Osteocyte (in vitro differentiated cells): ENCODE results near the gene GNB2. TPM values are rescaled to one million over a fixed set of nuclear protein-coding genes. Genes with fewer than 3 reads are reported as not detected.

Source experiments
- DNase-seq: peaks from one replicate; pipeline ENCODE4 v3.0.0; 2021; ENCODE audit warnings: mixed read lengths; ENCODE audit not compliant: unreplicated experiment; ENCODE audit errors: extremely low spot score
- H3K27ac Mint-ChIP-seq: one replicate; pipeline ENCODE4 v1.8.0; 2021; ENCODE audit warnings: mild to moderate bottlenecking, mixed read lengths; ENCODE audit not compliant: unreplicated experiment
- H3K27me3 Mint-ChIP-seq: one replicate; pipeline ENCODE4 v1.8.0; 2021; ENCODE audit warnings: mixed read lengths; ENCODE audit not compliant: unreplicated experiment
- H3K36me3 Mint-ChIP-seq: one replicate; pipeline ENCODE4 v1.8.0; 2021; ENCODE audit warnings: mixed read lengths; ENCODE audit not compliant: unreplicated experiment
- H3K4me1 Mint-ChIP-seq: one replicate; pipeline ENCODE4 v1.8.0; 2021; ENCODE audit warnings: mixed read lengths; ENCODE audit not compliant: unreplicated experiment
- H3K4me3 Mint-ChIP-seq: one replicate; pipeline ENCODE4 v1.8.0; 2021; ENCODE audit warnings: mild to moderate bottlenecking, moderate library complexity, mixed read lengths; ENCODE audit not compliant: unreplicated experiment
- H3K9me3 Mint-ChIP-seq: one replicate; pipeline ENCODE4 v1.8.0; 2021; ENCODE audit warnings: mixed read lengths; ENCODE audit not compliant: unreplicated experiment
- CTCF ChIP-seq: fragments of 200-600 bp; sonication (generic); IDR thresholded peaks from 2 replicates; pipeline ENCODE4 v1.5.0; 2021; ENCODE audit warnings: antibody characterized with exemption, mild to moderate bottlenecking, moderate library complexity
- total RNA-seq: library from RNA; stranded (reverse); gene quantifications from 2 replicates; pipeline ENCODE4 v1.2.1, GENCODE V29; 2021

Gene GNB2
- total RNA-seq, 1 donor from 2014 or later = 229 TPM

DNA sequence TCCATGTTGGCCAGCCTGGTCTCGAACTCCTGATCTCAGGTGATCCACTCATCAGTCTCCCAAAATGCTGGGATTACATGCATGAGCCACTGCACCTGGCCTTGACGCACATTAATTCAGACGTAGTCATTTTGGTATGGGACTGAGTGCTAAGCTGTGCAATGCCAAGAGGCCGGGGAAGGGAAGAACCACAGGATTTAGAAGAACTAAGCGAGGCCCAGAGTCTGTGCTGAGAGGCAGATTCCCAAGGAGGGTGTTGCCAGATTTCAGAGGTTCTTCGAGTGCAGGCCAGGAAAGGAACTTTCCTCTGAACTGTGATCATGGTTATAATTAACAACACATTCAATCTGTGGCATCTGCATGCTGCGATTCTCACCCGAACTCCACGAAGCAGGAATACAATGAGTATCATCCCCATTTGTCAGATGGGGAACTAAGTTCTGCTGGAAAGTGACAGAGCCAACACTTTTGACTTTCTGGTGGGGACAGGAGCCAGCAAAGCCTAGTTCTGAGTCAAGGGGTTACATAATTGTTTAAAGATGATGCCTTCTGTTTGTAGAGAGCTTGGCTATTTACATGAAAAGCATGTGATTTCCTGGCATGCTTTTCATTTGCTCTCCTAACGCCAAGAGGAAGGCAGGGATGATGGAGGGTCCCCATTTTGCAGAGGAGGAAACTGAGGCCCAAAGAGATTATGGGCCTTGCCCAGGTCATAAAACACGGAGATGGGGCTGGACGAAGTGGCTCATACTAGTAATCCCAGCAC, 53.6 kb downstream of the GNB2 start:
- Mint-ChIP-seq H3K4me1 (peaks cover 17% of the 10 kb centered on the region), H3K27ac (no peak overlapping the region), H3K4me3 (no peak overlapping the region), H3K27me3 (peaks cover 14% of the 10 kb centered on the region), H3K9me3 (no peaks in the 10 kb centered on the region), H3K36me3 (no peaks in the 10 kb centered on the region)
- DNase-seq = no peak
- TF ChIP-seq CTCF = no peak

- H3K27ac Mint-ChIP-seq = no peak overlapping the region
- no peaks in the 10 kb centered on the region for H3K9me3 Mint-ChIP-seq
- peaks cover 11% of the 10 kb centered on the region for H3K27me3 Mint-ChIP-seq
- H3K36me3 Mint-ChIP-seq = no peaks in the 10 kb centered on the region
- TF ChIP-seq CTCF = no peak
- no peak for DNase-seq
- H3K4me3 Mint-ChIP-seq = no peak overlapping the region
- H3K4me1 Mint-ChIP-seq = peaks cover 17% of the 10 kb centered on the region
These were observed 54.7 kb downstream of the GNB2 start for GRCh38 chr7:100728196-100728595.

Other genes starting within 250 kb of the GNB2 start
- 4.4 and 5.0 TPM in 2 replicates for gene ZCWPW1, start 245.0 kb upstream of the GNB2 start, total RNA-seq
- gene MEPCE, start 243.9 kb upstream of the GNB2 start, total RNA-seq = 50.0 and 50.1 TPM in 2 replicates
- gene PPP1R35, start 237.2 kb upstream of the GNB2 start, total RNA-seq = 22.8 and 32.1 TPM in 2 replicates
- 0.46 TPM in 1 of 2 replicates, not detected in the other for gene SPACDR, start 209.5 kb upstream of the GNB2 start, total RNA-seq
- 46.8 and 46.9 TPM in 2 replicates for gene TSC22D4, start 194.5 kb upstream of the GNB2 start, total RNA-seq
- 0.89 and 0.99 TPM in 2 replicates for gene NYAP1, start 189.8 kb upstream of the GNB2 start, total RNA-seq
- gene AGFG2, start 134.5 kb upstream of the GNB2 start, total RNA-seq = 10.2 and 10.8 TPM in 2 replicates
- gene SAP25, start 99.8 kb upstream of the GNB2 start, total RNA-seq = 1.5 TPM in 1 of 2 replicates, not detected in the other
- gene LRCH4, start 87.6 kb upstream of the GNB2 start, total RNA-seq = 76.2 and 90.9 TPM in 2 replicates
- gene FBXO24, start 87.4 kb upstream of the GNB2 start, total RNA-seq = 0.46 and 0.94 TPM in 2 replicates
- 608 and 626 TPM in 2 replicates for gene PCOLCE, start 71.4 kb upstream of the GNB2 start, total RNA-seq
- gene MOSPD3, start 61.2 kb upstream of the GNB2 start, total RNA-seq = 24.5 and 26.3 TPM in 2 replicates
- 0.19 and 0.31 TPM in 2 replicates for gene TFR2, start 32.2 kb upstream of the GNB2 start, total RNA-seq
- gene ACTL6B, start 17.3 kb upstream of the GNB2 start, total RNA-seq = not detected in 2 replicates
- gene GIGYF1, start 20.5 kb downstream of the GNB2 start, total RNA-seq = 56.3 and 64.6 TPM in 2 replicates
- gene POP7, start 32.4 kb downstream of the GNB2 start, total RNA-seq = 19.3 and 26.3 TPM in 2 replicates
- not detected in 2 replicates for gene EPO, start 46.7 kb downstream of the GNB2 start, total RNA-seq
- not detected in 2 replicates for gene ZAN, start 59.9 kb downstream of the GNB2 start, total RNA-seq
- 88.9 and 91.9 TPM in 2 replicates for gene EPHB4, start 153.8 kb downstream of the GNB2 start, total RNA-seq
- gene SLC12A9, start 179.0 kb downstream of the GNB2 start, total RNA-seq = 32.1 and 32.4 TPM in 2 replicates
- gene TRIP6, start 193.6 kb downstream of the GNB2 start, total RNA-seq = 123 and 126 TPM in 2 replicates
- 159 and 162 TPM in 2 replicates for gene SRRT, start 201.4 kb downstream of the GNB2 start, total RNA-seq
- 2.9 and 3.7 TPM in 2 replicates for gene UFSP1, start 216.0 kb downstream of the GNB2 start, total RNA-seq
- 1.5 and 2.2 TPM in 2 replicates for gene ACHE, start 222.1 kb downstream of the GNB2 start, total RNA-seq